Natural killer cell (primary cell): ENCODE data around the gene FKBP9. TPM values are rescaled to one million over a fixed set of nuclear protein-coding genes. Genes with fewer than 3 reads are reported as not detected.

Experiments
- ATAC-seq, 3 donors: fragments of 150-1000 bp in 2 of 3; fragments of 200-7000 bp in 1 of 3; cut with Tn5 transposase; 1 replicate in 1 of 3; 2 replicates in 2 of 3; pipeline ENCODE4 v1.10.0; 2021; ENCODE audit warnings: mild to moderate bottlenecking in 2 of 3, moderate library complexity in 2 of 3
- DNase-seq, 2 donors: peaks; one replicate each; pipeline versions ENCODE4 v3.0.0 to v3.0.0-alpha.2; 2013 to 2021; ENCODE audit warnings: mixed read lengths in 1 of 2
- H3K27ac ChIP-seq: one replicate; pipeline ENCODE4 v1.5.1; 2013; ENCODE audit warnings: mild to moderate bottlenecking, low read length
- H3K27me3 ChIP-seq: one replicate; pipeline ENCODE4 v1.6.1; 2013; ENCODE audit warnings: low read length; ENCODE audit not compliant: control insufficient read depth, insufficient read depth
- H3K36me3 ChIP-seq: one replicate; pipeline ENCODE4 v1.6.1; 2013; ENCODE audit warnings: low read length; ENCODE audit not compliant: control insufficient read depth, insufficient read depth
- H3K4me1 ChIP-seq: one replicate; pipeline ENCODE4 v1.6.1; 2013; ENCODE audit warnings: low read length; ENCODE audit not compliant: control insufficient read depth, insufficient read depth
- H3K4me3 ChIP-seq: one replicate; pipeline ENCODE4 v1.5.1; 2013; ENCODE audit warnings: low read length
- H3K9me3 ChIP-seq: one replicate; pipeline ENCODE4 v1.6.1; 2013; ENCODE audit warnings: low read length; ENCODE audit not compliant: control insufficient read depth, insufficient read depth
- H3K27ac Mint-ChIP-seq, 2 donors: one replicate each; pipeline ENCODE4 v1.8.0; 2022; ENCODE audit warnings: mild to moderate bottlenecking in 2 of 2, mixed read lengths in 2 of 2, moderate library complexity in 1 of 2
- H3K27me3 Mint-ChIP-seq, 2 donors: one replicate each; pipeline ENCODE4 v1.8.0; 2022; ENCODE audit warnings: low read depth in 2 of 2, mixed read lengths in 2 of 2
- H3K36me3 Mint-ChIP-seq: one replicate; pipeline ENCODE4 v1.8.0; 2022; ENCODE audit warnings: mixed read lengths
- H3K4me1 Mint-ChIP-seq, 2 donors: one replicate each; pipeline ENCODE4 v1.8.0; 2022; ENCODE audit warnings: mixed read lengths in 2 of 2
- H3K4me3 Mint-ChIP-seq: one replicate; pipeline ENCODE4 v1.8.0; 2022; ENCODE audit warnings: mild to moderate bottlenecking, moderate library complexity, mixed read lengths
- H3K9me3 Mint-ChIP-seq, 2 donors: one replicate each; pipeline ENCODE4 v1.8.0; 2022; ENCODE audit warnings: mixed read lengths in 2 of 2
- WGBS: methylation state at CpG from one replicate; pipeline ENCODE4 v1.1.7; 2013; ENCODE audit warnings: missing lambda C conversion rate; ENCODE audit not compliant: insufficient coverage; 5-methylcytosine and 5-hydroxymethylcytosine counted together
- intact Hi-C: fragments of 100-400 bp; cut with micrococcal nuclease; formaldehyde crosslinking; loops from one replicate; pipeline ENCODE4 v1.14.2; 2022
- total RNA-seq, 4 donors: library from RNA; stranded (reverse); fragments of 120-200 nt in 1 of 4; gene quantifications; one replicate each; pipeline versions ENCODE4 v1.2.3 to v1.2.4, GENCODE V29; 2013 to 2022
- TF ChIP-seq, protein P1 (sequence below): fragments of 200-600 bp; IDR thresholded peaks from one replicate; pipeline ENCODE4 v1.8.0; 2022; ENCODE audit warnings: antibody characterized with exemption

The FKBP9 gene, protein sequence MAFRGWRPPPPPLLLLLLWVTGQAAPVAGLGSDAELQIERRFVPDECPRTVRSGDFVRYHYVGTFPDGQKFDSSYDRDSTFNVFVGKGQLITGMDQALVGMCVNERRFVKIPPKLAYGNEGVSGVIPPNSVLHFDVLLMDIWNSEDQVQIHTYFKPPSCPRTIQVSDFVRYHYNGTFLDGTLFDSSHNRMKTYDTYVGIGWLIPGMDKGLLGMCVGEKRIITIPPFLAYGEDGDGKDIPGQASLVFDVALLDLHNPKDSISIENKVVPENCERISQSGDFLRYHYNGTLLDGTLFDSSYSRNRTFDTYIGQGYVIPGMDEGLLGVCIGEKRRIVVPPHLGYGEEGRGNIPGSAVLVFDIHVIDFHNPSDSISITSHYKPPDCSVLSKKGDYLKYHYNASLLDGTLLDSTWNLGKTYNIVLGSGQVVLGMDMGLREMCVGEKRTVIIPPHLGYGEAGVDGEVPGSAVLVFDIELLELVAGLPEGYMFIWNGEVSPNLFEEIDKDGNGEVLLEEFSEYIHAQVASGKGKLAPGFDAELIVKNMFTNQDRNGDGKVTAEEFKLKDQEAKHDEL
- total RNA-seq: 1 to 10 TPM in 1 of 3 donors, not detected in 2; 2.3 TPM
- 0.41 TPM for total RNA-seq (2013)

DNA sequence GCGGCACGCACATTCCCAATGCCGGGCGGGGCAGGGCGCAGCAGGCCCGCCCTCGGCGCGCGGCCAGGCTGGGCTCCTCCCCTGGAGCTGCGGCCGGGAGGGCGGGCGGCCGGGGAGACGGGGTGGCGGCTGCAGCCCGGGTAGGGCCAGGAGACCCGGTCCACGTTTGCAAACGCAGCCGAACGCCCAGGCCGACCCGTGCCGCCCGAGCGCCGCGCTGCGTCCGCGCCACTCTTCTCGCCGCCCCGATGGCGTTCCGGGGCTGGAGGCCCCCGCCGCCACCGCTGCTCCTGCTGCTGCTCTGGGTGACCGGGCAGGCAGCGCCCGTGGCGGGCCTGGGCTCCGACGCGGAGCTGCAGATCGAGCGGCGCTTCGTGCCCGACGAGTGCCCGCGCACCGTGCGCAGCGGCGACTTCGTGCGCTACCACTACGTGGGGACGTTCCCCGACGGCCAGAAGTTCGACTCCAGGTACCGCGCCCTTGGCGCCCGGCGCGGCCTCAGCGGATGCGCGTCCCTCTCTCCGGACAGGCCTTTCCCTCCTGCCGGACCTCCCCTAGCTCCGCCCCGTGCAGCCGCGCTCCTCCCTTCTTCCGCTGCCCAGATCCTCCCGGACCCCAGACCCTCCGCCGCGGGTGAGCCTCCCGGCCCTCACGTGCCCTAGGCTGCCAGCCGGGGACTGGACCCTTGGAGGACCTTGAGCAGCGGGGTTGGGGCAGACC, at the start of gene FKBP9:
Gene FKBP9, plus strand, starts transcription at position 115 of the 720 bp plus-strand sequence. Its CDS starts 134 bp downstream, at position 249.
- Histone ChIP-seq H3K4me1 (peaks cover 8% of the 10 kb centered on the region), H3K36me3 (no peaks in the 10 kb centered on the region), H3K4me3 (no peak within 1 kb of the TSS), H3K27ac (no peak within 1 kb of the TSS), H3K9me3 (no peaks in the 10 kb centered on the region), H3K27me3 (peaks cover 18% of the 10 kb centered on the region)
- intact Hi-C loops: no loop called here
- peak; percentile 62 to 71 (median 64) for ATAC-seq
- Mint-ChIP-seq H3K27ac (no peak within 1 kb of the TSS), H3K4me1 (peaks cover 5 to 6% of the 10 kb centered on the region in 2 donors), H3K9me3 (no peaks in the 10 kb centered on the region), H3K27me3 (peaks cover 20 to 35% of the 10 kb centered on the region in 2 donors), H3K4me3 (peak within 1 kb of the TSS; percentile 76), H3K36me3 (no peaks in the 10 kb centered on the region)
- TF ChIP-seq, protein P1, sequence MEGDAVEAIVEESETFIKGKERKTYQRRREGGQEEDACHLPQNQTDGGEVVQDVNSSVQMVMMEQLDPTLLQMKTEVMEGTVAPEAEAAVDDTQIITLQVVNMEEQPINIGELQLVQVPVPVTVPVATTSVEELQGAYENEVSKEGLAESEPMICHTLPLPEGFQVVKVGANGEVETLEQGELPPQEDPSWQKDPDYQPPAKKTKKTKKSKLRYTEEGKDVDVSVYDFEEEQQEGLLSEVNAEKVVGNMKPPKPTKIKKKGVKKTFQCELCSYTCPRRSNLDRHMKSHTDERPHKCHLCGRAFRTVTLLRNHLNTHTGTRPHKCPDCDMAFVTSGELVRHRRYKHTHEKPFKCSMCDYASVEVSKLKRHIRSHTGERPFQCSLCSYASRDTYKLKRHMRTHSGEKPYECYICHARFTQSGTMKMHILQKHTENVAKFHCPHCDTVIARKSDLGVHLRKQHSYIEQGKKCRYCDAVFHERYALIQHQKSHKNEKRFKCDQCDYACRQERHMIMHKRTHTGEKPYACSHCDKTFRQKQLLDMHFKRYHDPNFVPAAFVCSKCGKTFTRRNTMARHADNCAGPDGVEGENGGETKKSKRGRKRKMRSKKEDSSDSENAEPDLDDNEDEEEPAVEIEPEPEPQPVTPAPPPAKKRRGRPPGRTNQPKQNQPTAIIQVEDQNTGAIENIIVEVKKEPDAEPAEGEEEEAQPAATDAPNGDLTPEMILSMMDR: no peak
- 2% methylated on average over 91 of the region's 91 CpGs for WGBS
- DNase-seq: peak in 1 of 2 donors; percentile 18

DNA sequence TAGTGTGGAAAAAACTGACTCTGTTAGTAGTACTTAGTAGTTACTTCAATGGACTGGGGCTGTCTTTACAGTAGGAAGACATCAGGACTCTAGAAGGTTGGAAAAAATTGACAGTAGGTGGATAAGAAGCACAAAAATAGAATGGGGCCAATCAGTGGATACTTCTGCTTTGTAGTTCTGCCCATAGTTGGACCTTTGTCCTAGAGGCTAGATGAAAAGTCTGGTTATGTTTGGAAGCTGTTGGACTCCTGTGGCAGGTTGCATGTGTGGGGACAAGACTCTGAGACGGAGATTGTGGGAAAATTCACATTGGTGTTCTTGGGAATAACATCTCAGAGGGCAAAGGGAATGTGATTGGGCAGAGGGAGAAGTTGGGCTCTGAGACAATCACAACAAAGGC, 47.0 kb upstream of the FKBP9 start:
- peaks cover 11% of the 10 kb centered on the region for H3K4me1 ChIP-seq
- H3K27me3 ChIP-seq: no peaks in the 10 kb centered on the region
- H3K36me3 Mint-ChIP-seq: no peaks in the 10 kb centered on the region
- TF ChIP-seq, protein P1: no peak
- no peaks in the 10 kb centered on the region for H3K36me3 ChIP-seq
- H3K4me3 Mint-ChIP-seq: no peak overlapping the region
- no peaks in the 10 kb centered on the region for H3K27me3 Mint-ChIP-seq
- no peak overlapping the region for H3K27ac ChIP-seq
- H3K27ac Mint-ChIP-seq: no peak overlapping the region
- H3K4me3 ChIP-seq: no peak overlapping the region
- ATAC-seq (no peak), DNase-seq (no peak)
- WGBS: 55% methylated on average over 1 of the region's 1 CpG
- H3K4me1 Mint-ChIP-seq: peaks cover 15 to 18% of the 10 kb centered on the region in 2 donors
- no peaks in the 10 kb centered on the region for H3K9me3 Mint-ChIP-seq
- intact Hi-C loops: no loop called here
- no peaks in the 10 kb centered on the region for H3K9me3 ChIP-seq

DNA sequence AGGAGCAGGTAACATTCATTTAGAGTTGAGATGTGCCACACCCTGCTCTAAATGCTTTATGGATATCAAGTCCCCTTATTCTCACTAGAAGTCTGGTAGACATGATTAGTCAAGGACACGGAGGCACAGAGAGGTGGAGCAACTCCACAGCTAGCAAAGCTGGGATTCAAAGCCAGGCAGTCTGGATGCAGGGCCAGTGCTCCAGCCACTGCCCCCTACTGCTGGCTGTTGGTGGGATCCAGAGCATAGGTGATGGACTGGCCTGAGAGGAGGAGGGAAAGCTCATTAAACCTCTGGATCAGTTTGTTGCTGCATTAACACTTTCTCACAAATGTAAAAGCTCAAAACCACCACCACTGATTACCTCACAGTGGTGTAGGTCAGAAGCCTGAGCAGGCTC, 43.1 kb upstream of the FKBP9 start:
- TF ChIP-seq, protein P1: no peak
- 100% methylated on average over 1 of the region's 1 CpG for WGBS
- Mint-ChIP-seq H3K9me3 (no peaks in the 10 kb centered on the region), H3K36me3 (peaks cover 8% of the 10 kb centered on the region), H3K27ac (no peak overlapping the region), H3K4me1 (peaks cover 20 to 24% of the 10 kb centered on the region in 2 donors), H3K27me3 (no peaks in the 10 kb centered on the region), H3K4me3 (no peak overlapping the region)
- intact Hi-C loops: no loop called here
- H3K9me3 ChIP-seq: no peaks in the 10 kb centered on the region
- H3K27ac ChIP-seq: no peak overlapping the region
- no peaks in the 10 kb centered on the region for H3K4me1 ChIP-seq
- ATAC-seq (no peak), DNase-seq (no peak)
- H3K4me3 ChIP-seq: no peak overlapping the region
- no peaks in the 10 kb centered on the region for H3K27me3 ChIP-seq
- H3K36me3 ChIP-seq: no peaks in the 10 kb centered on the region
